HEK293 (cell line): ENCODE results near the gene CHST15.

Source experiments
- CTCF ChIA-PET: fragments of 350-600 bp; formaldehyde crosslinking; extraction: SDS; loops from one replicate; lab custom pipeline; 2021; ENCODE audit warnings: antibody characterized with exemption; lab: Yijun Ruan, JAX
- POLR2A ChIA-PET: fragments of 300-600 bp; formaldehyde crosslinking; extraction: SDS; loops from one replicate; lab custom pipeline; 2020; ENCODE audit warnings: antibody characterized with exemption, inconsistent platforms; lab: Yijun Ruan, JAX
- H3K27ac ChIP-seq: fragments of 200-500 bp; sonication (Bioruptor generic); 2 replicates; pipeline ENCODE4 v1.5.1; 2014; ENCODE audit warnings: low read depth, low read length, control low read depth, inconsistent platforms; ENCODE audit errors: extremely low read depth
- H3K36me3 ChIP-seq, 2 experiments: fragments of 200-500 bp in 1 of 2; sonication (Bioruptor generic) in 1 of 2; 1 replicate in 1 of 2; 2 replicates in 1 of 2; pipeline ENCODE4 v1.5.1; 2014 to 2017; ENCODE audit warnings: inconsistent platforms in 2 of 2, low read length in 2 of 2; ENCODE audit not compliant: control insufficient read depth in 2 of 2, insufficient read depth in 1 of 2
- H3K4me1 ChIP-seq: fragments of 200-500 bp; sonication (Bioruptor generic); 2 replicates; pipeline ENCODE4 v1.5.1; 2014; ENCODE audit warnings: mild to moderate bottlenecking, low read length, inconsistent platforms; ENCODE audit not compliant: control insufficient read depth, insufficient read depth
- H3K4me3 ChIP-seq: 2 replicates; pipeline ENCODE4 v1.5.1; 2011; ENCODE audit warnings: low read depth, mild to moderate bottlenecking, control low read depth, low read length, moderate library complexity
- H3K9me3 ChIP-seq: fragments of 200-500 bp; sonication (Bioruptor generic); 2 replicates; pipeline ENCODE4 v1.5.1; 2014; ENCODE audit warnings: low read depth, low read length, inconsistent platforms; ENCODE audit not compliant: control insufficient read depth, insufficient read depth
- CTCF ChIP-seq: fragments of 450-650 bp; formaldehyde crosslinking; IDR thresholded peaks from 2 replicates; pipeline ENCODE4 v1.5.1; 2016; ENCODE audit warnings: missing biosample characterization, missing genetic modification characterization
- IKZF3 ChIP-seq: fragments of 450-650 bp; IDR thresholded peaks from 2 replicates; pipeline ENCODE4 v1.5.0; 2018; ENCODE audit warnings: missing biosample characterization, mild to moderate bottlenecking, missing genetic modification characterization, moderate library complexity
- INSM2 ChIP-seq: fragments of 450-650 bp; formaldehyde crosslinking; IDR thresholded peaks from 2 replicates; pipeline ENCODE4 v1.5.1; 2016; ENCODE audit warnings: missing biosample characterization, missing genetic modification characterization
- KLF8 ChIP-seq: fragments of 450-650 bp; formaldehyde crosslinking; IDR thresholded peaks from 2 replicates; pipeline ENCODE4 v1.5.1; 2016; ENCODE audit warnings: missing biosample characterization, missing genetic modification characterization
- KLF9 ChIP-seq: fragments of 450-650 bp; formaldehyde crosslinking; IDR thresholded peaks from 2 replicates; pipeline ENCODE4 v1.5.1; 2016; ENCODE audit warnings: missing biosample characterization, missing genetic modification characterization, low read depth
- OVOL3 ChIP-seq: fragments of 450-650 bp; formaldehyde crosslinking; IDR thresholded peaks from 2 replicates; pipeline ENCODE4 v1.5.1; 2016; ENCODE audit warnings: missing biosample characterization, missing genetic modification characterization
- SP2 ChIP-seq: fragments of 450-650 bp; formaldehyde crosslinking; IDR thresholded peaks from 2 replicates; pipeline ENCODE4 v1.5.1; 2016; ENCODE audit warnings: missing biosample characterization, missing genetic modification characterization
- SP3 ChIP-seq: fragments of 450-650 bp; formaldehyde crosslinking; IDR thresholded peaks from 2 replicates; pipeline ENCODE4 v1.5.1; 2016; ENCODE audit warnings: missing biosample characterization, missing genetic modification characterization
- SP7 ChIP-seq: fragments of 450-650 bp; formaldehyde crosslinking; IDR thresholded peaks from 2 replicates; pipeline ENCODE4 v1.5.1; 2016; ENCODE audit warnings: missing biosample characterization, missing genetic modification characterization
- WT1 ChIP-seq: fragments of 450-650 bp; formaldehyde crosslinking; IDR thresholded peaks from 2 replicates; pipeline ENCODE4 v1.5.1; 2016; ENCODE audit warnings: missing biosample characterization, missing genetic modification characterization
- YY2 ChIP-seq: fragments of 450-650 bp; formaldehyde crosslinking; IDR thresholded peaks from 2 replicates; pipeline ENCODE4 v1.5.1; 2016; ENCODE audit warnings: missing biosample characterization, missing genetic modification characterization
- ZBTB17 ChIP-seq: fragments of 450-650 bp; formaldehyde crosslinking; IDR thresholded peaks from 2 replicates; pipeline ENCODE4 v1.5.1; 2016; ENCODE audit warnings: missing biosample characterization, missing genetic modification characterization
- ZBTB20 ChIP-seq: fragments of 450-650 bp; formaldehyde crosslinking; IDR thresholded peaks from 2 replicates; pipeline ENCODE4 v1.5.1; 2016; ENCODE audit warnings: missing biosample characterization, missing genetic modification characterization
- ZBTB7A ChIP-seq: fragments of 450-650 bp; formaldehyde crosslinking; IDR thresholded peaks from 2 replicates; pipeline ENCODE4 v1.5.1; 2016; ENCODE audit warnings: low read depth, missing biosample characterization, missing genetic modification characterization
- ZFHX2 ChIP-seq: fragments of 450-650 bp; formaldehyde crosslinking; conservative IDR thresholded peaks from 2 replicates; pipeline ENCODE4 v1.5.1; 2016; ENCODE audit warnings: missing biosample characterization, missing genetic modification characterization
- ZFP3 ChIP-seq: fragments of 450-650 bp; formaldehyde crosslinking; IDR thresholded peaks from 2 replicates; pipeline ENCODE4 v1.5.1; 2016; ENCODE audit warnings: low read depth, missing biosample characterization, missing genetic modification characterization
- ZNF214 ChIP-seq: fragments of 450-650 bp; formaldehyde crosslinking; IDR thresholded peaks from 2 replicates; pipeline ENCODE4 v1.5.1; 2017; ENCODE audit warnings: missing biosample characterization, mild to moderate bottlenecking, missing genetic modification characterization, borderline replicate concordance
- ZNF341 ChIP-seq: fragments of 450-650 bp; formaldehyde crosslinking; IDR thresholded peaks from 2 replicates; pipeline ENCODE4; 2016; ENCODE audit warnings: low read depth, missing biosample characterization, missing genetic modification characterization
- ZNF548 ChIP-seq: fragments of 450-650 bp; formaldehyde crosslinking; IDR thresholded peaks from 2 replicates; pipeline ENCODE4 v1.5.1; 2016; ENCODE audit warnings: missing biosample characterization, missing genetic modification characterization
- ZNF558 ChIP-seq: fragments of 450-650 bp; formaldehyde crosslinking; IDR thresholded peaks from 2 replicates; pipeline ENCODE4 v1.5.1; 2016; ENCODE audit warnings: missing biosample characterization, missing genetic modification characterization
- ZNF600 ChIP-seq: fragments of 450-650 bp; formaldehyde crosslinking; IDR thresholded peaks from 2 replicates; pipeline ENCODE4 v1.5.1; 2016; ENCODE audit warnings: missing biosample characterization, missing genetic modification characterization
- ZNF654 ChIP-seq: fragments of 450-650 bp; formaldehyde crosslinking; IDR thresholded peaks from 2 replicates; pipeline ENCODE4 v1.5.1; 2016; ENCODE audit warnings: low read depth, missing biosample characterization, missing genetic modification characterization
- ZNF670 ChIP-seq: fragments of 450-650 bp; formaldehyde crosslinking; IDR thresholded peaks from 2 replicates; pipeline ENCODE4 v1.5.1; 2016; ENCODE audit warnings: missing biosample characterization, missing genetic modification characterization, low read depth
- ZNF792 ChIP-seq: fragments of 450-650 bp; formaldehyde crosslinking; IDR thresholded peaks from 2 replicates; pipeline ENCODE4 v1.5.1; 2016; ENCODE audit warnings: missing biosample characterization, missing genetic modification characterization
- ZNF837 ChIP-seq: fragments of 450-650 bp; formaldehyde crosslinking; IDR thresholded peaks from 2 replicates; pipeline ENCODE4 v1.5.1; 2016; ENCODE audit warnings: missing biosample characterization, missing genetic modification characterization
- ZXDB ChIP-seq: fragments of 450-650 bp; formaldehyde crosslinking; IDR thresholded peaks from 2 replicates; pipeline ENCODE4 v1.5.1; 2016; ENCODE audit warnings: missing biosample characterization, missing genetic modification characterization
- TF ChIP-seq, protein P1 (sequence below): fragments of 450-650 bp; formaldehyde crosslinking; optimal IDR thresholded peaks from 2 replicates; pipeline ENCODE3; 2016; ENCODE audit warnings: missing biosample characterization, mild to moderate bottlenecking, missing genetic modification characterization
- TF ChIP-seq, protein P2 (sequence below): fragments of 450-650 bp; formaldehyde crosslinking; IDR thresholded peaks from 2 replicates; pipeline ENCODE4 v1.5.1; 2016; ENCODE audit warnings: missing biosample characterization, missing genetic modification characterization

CHST15 gene

DNA sequence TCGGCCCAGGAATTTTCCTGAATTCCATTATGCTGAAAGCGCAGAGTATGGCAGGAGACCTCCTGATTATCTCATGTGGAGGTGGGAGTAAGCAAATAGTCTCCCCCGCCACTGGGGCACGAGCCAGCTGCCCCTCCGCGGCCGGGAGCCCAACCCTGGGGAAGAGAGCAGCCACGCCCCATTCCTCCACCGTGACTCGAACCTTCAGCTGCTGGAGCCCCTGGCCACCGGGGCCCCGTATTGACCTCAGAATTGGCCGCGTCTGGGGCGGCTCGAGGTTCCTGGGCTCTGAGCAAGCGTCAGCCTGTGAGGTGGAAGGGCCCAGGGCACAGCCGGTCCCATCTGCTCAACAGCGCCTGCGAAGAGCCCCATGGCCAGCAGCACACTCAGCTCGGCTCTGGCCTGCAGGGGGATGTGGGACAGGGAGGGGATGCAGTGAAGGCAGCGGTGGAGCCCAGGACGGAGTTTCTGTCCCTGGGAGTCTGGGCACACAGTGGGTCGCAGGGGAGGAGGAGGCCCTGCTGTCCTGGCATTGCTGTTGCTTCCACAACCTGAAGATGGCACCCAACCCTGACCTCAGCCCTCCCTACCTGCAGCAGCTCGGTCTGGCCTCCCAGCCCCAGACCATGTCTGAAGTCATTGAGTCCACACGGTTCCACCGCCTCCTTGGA lies 97.8 kb downstream of the CHST15 start:
- POLR2A ChIA-PET = interaction anchor here (1.9 to 2.4 kb wide), 3 partner anchors 97 to 423 kb away, joined by 8 to 14 read pairs (median 11); partner anchors contain the start of genes CHST15 and OAT
- Histone ChIP-seq H3K9me3 (no peaks in the 10 kb centered on the region), H3K36me3 (no peaks in the 10 kb centered on the region), H3K27ac (no peak overlapping the region), H3K4me1 (no peaks in the 10 kb centered on the region; the same call in 1 of the 2 replicates), H3K4me3 (peak overlapping the region; percentile 29)
- CTCF ChIA-PET = interaction anchor here (0.6 to 6.8 kb wide), 35 partner anchors 9 to 746 kb away, joined by 3 to 160 read pairs (median 3); partner anchors contain the start of gene CHST15
- TF ChIP-seq, protein P1, sequence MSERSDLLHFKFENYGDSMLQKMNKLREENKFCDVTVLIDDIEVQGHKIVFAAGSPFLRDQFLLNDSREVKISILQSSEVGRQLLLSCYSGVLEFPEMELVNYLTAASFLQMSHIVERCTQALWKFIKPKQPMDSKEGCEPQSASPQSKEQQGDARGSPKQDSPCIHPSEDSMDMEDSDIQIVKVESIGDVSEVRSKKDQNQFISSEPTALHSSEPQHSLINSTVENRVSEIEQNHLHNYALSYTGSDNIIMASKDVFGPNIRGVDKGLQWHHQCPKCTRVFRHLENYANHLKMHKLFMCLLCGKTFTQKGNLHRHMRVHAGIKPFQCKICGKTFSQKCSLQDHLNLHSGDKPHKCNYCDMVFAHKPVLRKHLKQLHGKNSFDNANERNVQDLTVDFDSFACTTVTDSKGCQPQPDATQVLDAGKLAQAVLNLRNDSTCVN = peak; percentile 0
- TF ChIP-seq ZBTB7A (tag by site-specific recombination) (no peak), ZNF654 (tag by site-specific recombination) (peak; percentile 37), WT1 (tag by site-specific recombination) (no peak), ZNF548 (tag by site-specific recombination) (peak; percentile 59; the same call in 1 of the 2 replicates), ZNF214 (tag by site-specific recombination) (no peak), ZBTB20 (peak; percentile 92), ZFP3 (tag by site-specific recombination) (no peak), YY2 (no peak), INSM2 (tag by site-specific recombination) (no peak), ZBTB17 (tag by site-specific recombination) (no peak), ZNF837 (tag by site-specific recombination) (no peak), ZNF558 (no peak), OVOL3 (tag by site-specific recombination) (no peak), CTCF (peak; percentile 75), SP3 (tag by site-specific recombination) (no peak), SP7 (tag by site-specific recombination) (no peak), ZNF600 (tag by site-specific recombination) (peak; percentile 79), ZNF670 (tag by site-specific recombination) (no peak), ZXDB (no peak), ZNF792 (no peak), KLF9 (tag by site-specific recombination) (peak; percentile 64), SP2 (tag by site-specific recombination) (no peak), ZFHX2 (tag by site-specific recombination) (peak; percentile 89), ZNF341 (tag by site-specific recombination) (peak; percentile 81), KLF8 (tag by site-specific recombination) (no peak), IKZF3 (tag by site-specific recombination) (0 out of 2 replicates have a peak, but pooled peaks have one; percentile 18)
- TF ChIP-seq, protein P2, sequence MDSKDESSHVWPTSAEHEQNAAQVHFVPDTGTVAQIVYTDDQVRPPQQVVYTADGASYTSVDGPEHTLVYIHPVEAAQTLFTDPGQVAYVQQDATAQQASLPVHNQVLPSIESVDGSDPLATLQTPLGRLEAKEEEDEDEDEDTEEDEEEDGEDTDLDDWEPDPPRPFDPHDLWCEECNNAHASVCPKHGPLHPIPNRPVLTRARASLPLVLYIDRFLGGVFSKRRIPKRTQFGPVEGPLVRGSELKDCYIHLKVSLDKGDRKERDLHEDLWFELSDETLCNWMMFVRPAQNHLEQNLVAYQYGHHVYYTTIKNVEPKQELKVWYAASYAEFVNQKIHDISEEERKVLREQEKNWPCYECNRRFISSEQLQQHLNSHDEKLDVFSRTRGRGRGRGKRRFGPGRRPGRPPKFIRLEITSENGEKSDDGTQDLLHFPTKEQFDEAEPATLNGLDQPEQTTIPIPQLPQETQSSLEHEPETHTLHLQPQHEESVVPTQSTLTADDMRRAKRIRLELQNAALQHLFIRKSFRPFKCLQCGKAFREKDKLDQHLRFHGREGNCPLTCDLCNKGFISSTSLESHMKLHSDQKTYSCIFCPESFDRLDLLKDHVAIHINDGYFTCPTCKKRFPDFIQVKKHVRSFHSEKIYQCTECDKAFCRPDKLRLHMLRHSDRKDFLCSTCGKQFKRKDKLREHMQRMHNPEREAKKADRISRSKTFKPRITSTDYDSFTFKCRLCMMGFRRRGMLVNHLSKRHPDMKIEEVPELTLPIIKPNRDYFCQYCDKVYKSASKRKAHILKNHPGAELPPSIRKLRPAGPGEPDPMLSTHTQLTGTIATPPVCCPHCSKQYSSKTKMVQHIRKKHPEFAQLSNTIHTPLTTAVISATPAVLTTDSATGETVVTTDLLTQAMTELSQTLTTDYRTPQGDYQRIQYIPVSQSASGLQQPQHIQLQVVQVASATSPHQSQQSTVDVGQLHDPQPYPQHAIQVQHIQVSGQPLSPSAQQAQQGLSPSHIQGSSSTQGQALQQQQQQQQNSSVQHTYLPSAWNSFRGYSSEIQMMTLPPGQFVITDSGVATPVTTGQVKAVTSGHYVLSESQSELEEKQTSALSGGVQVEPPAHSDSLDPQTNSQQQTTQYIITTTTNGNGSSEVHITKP (tag by site-specific recombination) = peak; percentile 95
